ENCODE results near the gene GAB2. TPM values are rescaled to one million over a fixed set of nuclear protein-coding genes. Genes with fewer than 3 reads are reported as not detected.
A peak's percentile ranks its signal among the peaks of the same experiment; 100 is the strongest.

GAB2 gene
- total RNA-seq, 4 donors from 2014 or later = 8.1 to 18.1 (median 13.4) TPM

GRCh38 chr11:78330361-78330760 is 87.3 kb downstream of the GAB2 start:
- Histone ChIP-seq H3K27me3 (no peaks in the 10 kb centered on the region), H3K36me3 (no peaks in the 10 kb centered on the region), H3K27ac (no peak overlapping the region), H3K9me3 (no peaks in the 10 kb centered on the region), H3K4me1 (peaks cover 0 to 6% of the 10 kb centered on the region in 2 donors), H3K4me3 (replicated peaks in 1 of 3) (no peak overlapping the region)
- DNase-seq = no peak
- TF ChIP-seq, protein P1, sequence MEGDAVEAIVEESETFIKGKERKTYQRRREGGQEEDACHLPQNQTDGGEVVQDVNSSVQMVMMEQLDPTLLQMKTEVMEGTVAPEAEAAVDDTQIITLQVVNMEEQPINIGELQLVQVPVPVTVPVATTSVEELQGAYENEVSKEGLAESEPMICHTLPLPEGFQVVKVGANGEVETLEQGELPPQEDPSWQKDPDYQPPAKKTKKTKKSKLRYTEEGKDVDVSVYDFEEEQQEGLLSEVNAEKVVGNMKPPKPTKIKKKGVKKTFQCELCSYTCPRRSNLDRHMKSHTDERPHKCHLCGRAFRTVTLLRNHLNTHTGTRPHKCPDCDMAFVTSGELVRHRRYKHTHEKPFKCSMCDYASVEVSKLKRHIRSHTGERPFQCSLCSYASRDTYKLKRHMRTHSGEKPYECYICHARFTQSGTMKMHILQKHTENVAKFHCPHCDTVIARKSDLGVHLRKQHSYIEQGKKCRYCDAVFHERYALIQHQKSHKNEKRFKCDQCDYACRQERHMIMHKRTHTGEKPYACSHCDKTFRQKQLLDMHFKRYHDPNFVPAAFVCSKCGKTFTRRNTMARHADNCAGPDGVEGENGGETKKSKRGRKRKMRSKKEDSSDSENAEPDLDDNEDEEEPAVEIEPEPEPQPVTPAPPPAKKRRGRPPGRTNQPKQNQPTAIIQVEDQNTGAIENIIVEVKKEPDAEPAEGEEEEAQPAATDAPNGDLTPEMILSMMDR (IDR thresholded peaks at IDR 0.05) = no peak
- TF ChIP-seq POLR2A (IDR thresholded peaks at IDR 0.05) = no peak
- intact Hi-C loops (cut with DNase I) = no loop called here
- 84 to 91% methylated on average over 3 of the region's 3 CpGs for WGBS, 2 donors

DNA sequence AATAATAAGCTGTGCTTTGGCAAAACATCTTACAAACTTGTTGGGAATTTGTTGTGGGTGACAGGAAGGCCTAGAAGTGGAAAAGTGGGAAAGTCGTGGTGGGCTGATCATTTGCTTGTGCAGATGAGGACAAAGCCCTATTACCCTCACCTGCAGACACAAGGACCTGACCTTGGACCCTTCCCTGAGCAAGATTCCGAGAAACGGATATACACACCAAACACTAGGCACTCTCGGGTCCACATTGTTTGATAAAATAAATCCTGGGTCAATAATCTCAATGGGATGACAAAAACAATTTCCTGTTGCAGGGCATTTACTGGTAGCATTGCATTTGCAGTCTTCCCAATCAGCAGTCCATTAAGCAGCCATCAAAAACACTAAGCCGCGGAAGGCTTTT is 89.7 kb downstream of the GAB2 start:
- no peak overlapping the region for H3K4me3 ChIP-seq (replicated peaks in 1 of 3)
- WGBS, 2 donors = 88 to 92% methylated on average over 6 of the region's 6 CpGs
- H3K27ac ChIP-seq = no peak overlapping the region
- no peaks in the 10 kb centered on the region for H3K9me3 ChIP-seq
- no peaks in the 10 kb centered on the region for H3K27me3 ChIP-seq
- no peak for DNase-seq
- H3K4me1 ChIP-seq = peaks cover 0 to 6% of the 10 kb centered on the region in 2 donors
- TF ChIP-seq, protein P1 (IDR thresholded peaks at IDR 0.05) = no peak
- TF ChIP-seq POLR2A (IDR thresholded peaks at IDR 0.05) = no peak
- H3K36me3 ChIP-seq = no peaks in the 10 kb centered on the region
- intact Hi-C loops (cut with DNase I) = no loop called here

GRCh38 chr11:78325274-78325781 is 92.3 kb downstream of the GAB2 start:
- Histone ChIP-seq H3K27ac (no peak overlapping the region), H3K27me3 (no peaks in the 10 kb centered on the region), H3K36me3 (no peaks in the 10 kb centered on the region), H3K9me3 (no peaks in the 10 kb centered on the region), H3K4me1 (peaks cover 0 to 7% of the 10 kb centered on the region in 2 donors), H3K4me3 (replicated peaks in 1 of 3) (no peak overlapping the region)
- TF ChIP-seq POLR2A (IDR thresholded peaks at IDR 0.05) = no peak
- TF ChIP-seq, protein P1 (IDR thresholded peaks at IDR 0.05) = no peak
- intact Hi-C loops (cut with DNase I) = no loop called here
- 72 to 80% methylated on average over 4 of the region's 4 CpGs for WGBS, 2 donors
- no peak for DNase-seq

- Histone ChIP-seq H3K36me3 (no peaks in the 10 kb centered on the region), H3K9me3 (no peaks in the 10 kb centered on the region), H3K4me1 (peaks cover 0 to 20% of the 10 kb centered on the region in 2 donors), H3K4me3 (replicated peaks in 1 of 3) (no peak overlapping the region), H3K27ac (no peak overlapping the region), H3K27me3 (no peaks in the 10 kb centered on the region)
- TF ChIP-seq POLR2A (IDR thresholded peaks at IDR 0.05) = no peak
- TF ChIP-seq, protein P1 (IDR thresholded peaks at IDR 0.05) = no peak
- intact Hi-C loops (cut with DNase I) = no loop called here
- DNase-seq = no peak
- 83 to 96% methylated on average over 6 of the region's 6 CpGs for WGBS, 2 donors
Observed at GRCh38 chr11:78323363-78323762, 94.3 kb downstream of the GAB2 start.

GRCh38 chr11:78319453-78319955 is 98.1 kb downstream of the GAB2 start:
- peak in 1 of 2 donors; percentile 24 for DNase-seq
- no peaks in the 10 kb centered on the region for H3K27me3 ChIP-seq
- peak overlapping the region in 1 of 3 donors; percentile 18 for H3K27ac ChIP-seq
- WGBS, 2 donors = 21 to 37% methylated on average over 4 of the region's 4 CpGs
- H3K4me1 ChIP-seq = peaks cover 0 to 24% of the 10 kb centered on the region in 2 donors
- no peak overlapping the region for H3K4me3 ChIP-seq (replicated peaks in 1 of 3)
- no peak for TF ChIP-seq POLR2A (IDR thresholded peaks at IDR 0.05)
- TF ChIP-seq, protein P1 (IDR thresholded peaks at IDR 0.05) = no peak
- intact Hi-C loops (cut with DNase I) = no loop called here
- H3K36me3 ChIP-seq = no peaks in the 10 kb centered on the region
- no peaks in the 10 kb centered on the region for H3K9me3 ChIP-seq

All from thyroid gland (tissue), 4 donors.